ENCODE data around the gene TLK1. TPM values are rescaled to one million over a fixed set of nuclear protein-coding genes. Genes with fewer than 3 reads are reported as not detected.

The TLK1 gene
- total RNA-seq, 2 donors from 2014 or later = 31.9 to 48.1 TPM

- ATAC-seq (no peak), DNase-seq (no peak)
- Histone ChIP-seq H3K27ac (no peak overlapping the region), H3K9me3 (no peaks in the 10 kb centered on the region), H3K4me1 (no peaks in the 10 kb centered on the region), H3K36me3 (replicated peaks in 1 of 2; ENCODE audit: insufficient read depth in 1 of 2, low read depth in 2 of 2) (no peaks in the 10 kb centered on the region), H3K4me3 (no peak overlapping the region), H3K27me3 (no peaks in the 10 kb centered on the region)
- intact Hi-C loops (cut with DNase I) = no loop called here
- no peak for TF ChIP-seq CTCF (IDR thresholded peaks at IDR 0.05)
- no peak for TF ChIP-seq POLR2A (IDR thresholded peaks at IDR 0.05)
Measured at GRCh38 chr2:171187819-171188218, 27.1 kb upstream of the TLK1 start.

- H3K27me3 ChIP-seq = no peaks in the 10 kb centered on the region
- H3K36me3 ChIP-seq (replicated peaks in 1 of 2; ENCODE audit: insufficient read depth in 1 of 2, low read depth in 2 of 2) = no peaks in the 10 kb centered on the region
- H3K4me3 ChIP-seq = no peak overlapping the region
- H3K4me1 ChIP-seq = no peaks in the 10 kb centered on the region
- H3K27ac ChIP-seq = no peak overlapping the region
- H3K9me3 ChIP-seq = no peaks in the 10 kb centered on the region
- intact Hi-C loops (cut with DNase I) = no loop called here
- WGBS, 2 donors = 66 to 73% methylated on average over 2 of the region's 2 CpGs
- DNase-seq = no peak
- TF ChIP-seq POLR2A (IDR thresholded peaks at IDR 0.05) (no peak), CTCF (IDR thresholded peaks at IDR 0.05) (no peak)
- no peak for ATAC-seq
Measured at GRCh38 chr2:171187177-171187576, 26.5 kb upstream of the TLK1 start.

- intact Hi-C loops (cut with DNase I) = no loop called here
- Histone ChIP-seq H3K27ac (no peak overlapping the region), H3K4me3 (no peak overlapping the region), H3K27me3 (no peaks in the 10 kb centered on the region), H3K36me3 (replicated peaks in 1 of 2; ENCODE audit: insufficient read depth in 1 of 2, low read depth in 2 of 2) (no peaks in the 10 kb centered on the region), H3K4me1 (no peaks in the 10 kb centered on the region), H3K9me3 (no peaks in the 10 kb centered on the region)
- TF ChIP-seq CTCF (IDR thresholded peaks at IDR 0.05) (no peak), POLR2A (IDR thresholded peaks at IDR 0.05) (no peak)
- DNase-seq (no peak), ATAC-seq (no peak)
- 76 to 77% methylated on average over 3 of the region's 3 CpGs for WGBS, 2 donors
Measured at GRCh38 chr2:171185941-171186340, 25.2 kb upstream of the TLK1 start.

GRCh38 chr2:171185165-171185818, 24.6 kb upstream of the TLK1 start:
- H3K4me1 ChIP-seq = no peaks in the 10 kb centered on the region
- DNase-seq (no peak), ATAC-seq (no peak)
- no peaks in the 10 kb centered on the region for H3K27me3 ChIP-seq
- no peak for TF ChIP-seq CTCF (IDR thresholded peaks at IDR 0.05)
- no peak for TF ChIP-seq POLR2A (IDR thresholded peaks at IDR 0.05)
- intact Hi-C loops (cut with DNase I) = no loop called here
- WGBS, 2 donors = 83 to 85% methylated on average over 2 of the region's 2 CpGs
- H3K9me3 ChIP-seq = no peaks in the 10 kb centered on the region
- H3K4me3 ChIP-seq = no peak overlapping the region
- no peak overlapping the region for H3K27ac ChIP-seq
- no peaks in the 10 kb centered on the region for H3K36me3 ChIP-seq (replicated peaks in 1 of 2; ENCODE audit: insufficient read depth in 1 of 2, low read depth in 2 of 2)
